ENCODE data around the gene CPNE4.

DNA sequence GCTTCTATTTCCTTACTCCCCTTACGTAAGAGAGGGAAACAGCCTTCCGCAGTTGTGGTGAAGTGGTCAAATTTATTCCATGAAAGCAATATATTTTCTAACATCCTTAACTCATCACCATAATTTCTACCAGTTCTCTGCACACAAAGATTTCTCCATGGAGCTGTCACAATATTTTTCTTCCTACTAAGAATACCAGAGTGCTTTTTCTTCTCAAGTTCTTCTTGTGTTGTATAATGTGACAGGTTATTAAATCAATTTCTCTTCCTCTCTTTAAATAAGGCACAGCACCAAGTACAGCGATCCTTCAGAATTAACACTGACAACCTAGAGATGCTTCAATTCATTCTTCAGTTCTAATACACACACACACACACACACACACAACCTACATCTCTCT, 153.0 kb downstream of the CPNE4 start:
- TF ChIP-seq CTCF (IDR thresholded peaks at IDR 0.05) (no peak), POLR2AphosphoS5 (IDR thresholded peaks at IDR 0.05; ENCODE audit: insufficient read depth in 1 of 2, low read depth in 1 of 2) (no peak), POLR2A (IDR thresholded peaks at IDR 0.05) (no peak)

Data from vagina (tissue), 2 donors.